Measurements from ENCODE around the gene ID4. TPM values are rescaled to one million over a fixed set of nuclear protein-coding genes. Genes with fewer than 3 reads are reported as not detected.
"Not testable (repeated sequence)": the region's sequence is repeated elsewhere in the genome, so short reads cannot be mapped to it uniquely, and the experiment has no call there.

ID4 gene
- total RNA-seq, 1 donor = 29.7 TPM

DNA sequence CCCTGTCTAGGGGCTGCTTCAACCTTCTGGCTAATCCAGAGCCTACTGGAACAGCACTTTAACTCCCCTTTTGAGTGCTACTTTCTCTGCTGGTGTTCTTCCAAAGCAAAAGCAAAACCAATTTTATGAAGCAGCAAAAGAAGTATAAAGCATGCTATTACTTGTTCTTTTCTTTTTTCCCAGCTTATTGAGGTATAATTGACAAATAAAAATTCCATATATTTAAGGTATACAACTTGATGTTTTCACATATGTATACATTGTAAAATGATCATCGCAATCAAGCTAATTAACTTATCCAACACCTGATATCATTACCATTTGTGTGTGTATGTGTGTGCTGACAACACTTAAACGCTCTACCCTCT, 14.9 kb downstream of the ID4 start:
- Histone ChIP-seq H3K27me3 (ENCODE audit: insufficient read depth, low read length) (no peaks in the 10 kb centered on the region), H3K9me3 (ENCODE audit: low read depth, low read length) (no peaks in the 10 kb centered on the region), H3K4me2 (ENCODE audit: insufficient read depth, low read length) (no peak overlapping the region), H3K79me2 (ENCODE audit: insufficient read depth, low read length) (no peaks in the 10 kb centered on the region), H3K4me1 (ENCODE audit: insufficient read depth, low read length) (peaks cover 19% of the 10 kb centered on the region), H3K36me3 (ENCODE audit: insufficient read depth, low read length) (no peaks in the 10 kb centered on the region), H4K20me1 (ENCODE audit: insufficient read depth, low read length) (no peaks in the 10 kb centered on the region), H2AFZ (ENCODE audit: low read length) (no peak overlapping the region), H3K4me3 (ENCODE audit: insufficient read depth, low read length) (no peak overlapping the region), H3K27ac (ENCODE audit: low read depth, low read length) (no peak overlapping the region)
- no peak for DNase-seq (ENCODE audit: insufficient read length, low spot score, missing footprints)
- TF ChIP-seq, protein P1, sequence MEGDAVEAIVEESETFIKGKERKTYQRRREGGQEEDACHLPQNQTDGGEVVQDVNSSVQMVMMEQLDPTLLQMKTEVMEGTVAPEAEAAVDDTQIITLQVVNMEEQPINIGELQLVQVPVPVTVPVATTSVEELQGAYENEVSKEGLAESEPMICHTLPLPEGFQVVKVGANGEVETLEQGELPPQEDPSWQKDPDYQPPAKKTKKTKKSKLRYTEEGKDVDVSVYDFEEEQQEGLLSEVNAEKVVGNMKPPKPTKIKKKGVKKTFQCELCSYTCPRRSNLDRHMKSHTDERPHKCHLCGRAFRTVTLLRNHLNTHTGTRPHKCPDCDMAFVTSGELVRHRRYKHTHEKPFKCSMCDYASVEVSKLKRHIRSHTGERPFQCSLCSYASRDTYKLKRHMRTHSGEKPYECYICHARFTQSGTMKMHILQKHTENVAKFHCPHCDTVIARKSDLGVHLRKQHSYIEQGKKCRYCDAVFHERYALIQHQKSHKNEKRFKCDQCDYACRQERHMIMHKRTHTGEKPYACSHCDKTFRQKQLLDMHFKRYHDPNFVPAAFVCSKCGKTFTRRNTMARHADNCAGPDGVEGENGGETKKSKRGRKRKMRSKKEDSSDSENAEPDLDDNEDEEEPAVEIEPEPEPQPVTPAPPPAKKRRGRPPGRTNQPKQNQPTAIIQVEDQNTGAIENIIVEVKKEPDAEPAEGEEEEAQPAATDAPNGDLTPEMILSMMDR (IDR thresholded peaks at IDR 0.05; ENCODE audit: extremely low read depth, low read depth, low read length) = peak; percentile 3

DNA sequence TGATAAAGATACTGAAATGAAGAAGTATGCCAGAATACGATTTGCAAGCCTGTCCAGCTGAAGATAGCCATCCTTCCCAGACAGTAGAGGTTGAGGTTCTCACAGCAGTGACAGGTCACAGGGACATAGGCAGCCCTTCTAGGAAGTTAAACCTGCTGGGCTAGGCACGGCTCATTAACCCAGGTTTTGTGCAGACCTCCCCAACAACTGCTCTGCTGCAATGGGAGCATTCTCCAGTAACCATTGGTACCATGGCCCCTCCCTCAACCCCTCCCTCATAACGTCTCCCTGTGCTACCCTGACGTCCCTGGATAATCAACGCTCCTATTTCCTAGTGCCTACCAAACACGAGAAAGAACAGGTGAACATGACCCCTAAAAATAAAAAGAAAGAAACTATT, 15.8 kb downstream of the ID4 start:
- Histone ChIP-seq H3K4me1 (ENCODE audit: insufficient read depth, low read length) (peaks cover 19% of the 10 kb centered on the region), H3K4me2 (ENCODE audit: insufficient read depth, low read length) (no peak overlapping the region), H3K79me2 (ENCODE audit: insufficient read depth, low read length) (no peaks in the 10 kb centered on the region), H3K36me3 (ENCODE audit: insufficient read depth, low read length) (no peaks in the 10 kb centered on the region), H3K4me3 (ENCODE audit: insufficient read depth, low read length) (no peak overlapping the region), H2AFZ (ENCODE audit: low read length) (no peak overlapping the region), H3K27ac (ENCODE audit: low read depth, low read length) (no peak overlapping the region), H4K20me1 (ENCODE audit: insufficient read depth, low read length) (no peaks in the 10 kb centered on the region), H3K9me3 (ENCODE audit: low read depth, low read length) (no peaks in the 10 kb centered on the region), H3K27me3 (ENCODE audit: insufficient read depth, low read length) (no peaks in the 10 kb centered on the region)
- no peak for DNase-seq (ENCODE audit: insufficient read length, low spot score, missing footprints)
- TF ChIP-seq, protein P1 (IDR thresholded peaks at IDR 0.05; ENCODE audit: extremely low read depth, low read depth, low read length) = no peak

DNA sequence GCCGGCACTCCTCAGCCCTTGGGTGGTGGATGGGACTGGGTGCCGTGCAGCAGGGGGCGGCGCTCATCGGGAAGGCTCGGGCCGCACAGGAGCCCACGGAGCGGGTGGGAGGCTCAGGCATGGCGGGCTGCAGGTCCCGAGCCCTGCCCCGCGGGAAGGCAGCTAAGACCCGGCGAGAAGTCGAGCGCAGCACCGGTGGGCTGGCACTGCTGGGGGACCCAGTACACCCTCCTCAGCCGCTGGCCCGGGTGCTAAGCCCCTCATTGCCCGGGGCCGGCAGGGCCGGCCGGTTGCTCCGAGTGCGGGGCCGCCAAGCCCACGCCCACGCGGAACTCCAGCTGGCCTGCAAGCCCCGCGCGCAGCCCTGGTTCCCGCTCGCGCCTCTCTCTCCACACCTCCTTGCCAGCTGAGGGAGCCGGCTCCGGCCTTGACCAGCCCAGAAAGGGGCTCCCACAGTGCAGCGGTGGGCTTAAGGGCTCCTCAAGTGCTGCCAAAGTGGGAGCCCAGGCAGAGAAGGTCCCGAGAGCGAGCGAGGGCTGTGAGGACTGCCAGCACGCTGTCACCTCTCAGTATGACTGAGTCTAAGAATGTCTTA, 17.3 kb downstream of the ID4 start:
- not testable (repeated sequence) for H3K79me2 ChIP-seq (ENCODE audit: insufficient read depth, low read length); H4K20me1 ChIP-seq (ENCODE audit: insufficient read depth, low read length); H2AFZ ChIP-seq (ENCODE audit: low read length); H3K4me2 ChIP-seq (ENCODE audit: insufficient read depth, low read length); H3K27me3 ChIP-seq (ENCODE audit: insufficient read depth, low read length); DNase-seq (ENCODE audit: insufficient read length, low spot score, missing footprints); H3K36me3 ChIP-seq (ENCODE audit: insufficient read depth, low read length); H3K4me3 ChIP-seq (ENCODE audit: insufficient read depth, low read length); H3K27ac ChIP-seq (ENCODE audit: low read depth, low read length); H3K9me3 ChIP-seq (ENCODE audit: low read depth, low read length)
- peaks cover 17% of the 10 kb centered on the region for H3K4me1 ChIP-seq (ENCODE audit: insufficient read depth, low read length)

DNA sequence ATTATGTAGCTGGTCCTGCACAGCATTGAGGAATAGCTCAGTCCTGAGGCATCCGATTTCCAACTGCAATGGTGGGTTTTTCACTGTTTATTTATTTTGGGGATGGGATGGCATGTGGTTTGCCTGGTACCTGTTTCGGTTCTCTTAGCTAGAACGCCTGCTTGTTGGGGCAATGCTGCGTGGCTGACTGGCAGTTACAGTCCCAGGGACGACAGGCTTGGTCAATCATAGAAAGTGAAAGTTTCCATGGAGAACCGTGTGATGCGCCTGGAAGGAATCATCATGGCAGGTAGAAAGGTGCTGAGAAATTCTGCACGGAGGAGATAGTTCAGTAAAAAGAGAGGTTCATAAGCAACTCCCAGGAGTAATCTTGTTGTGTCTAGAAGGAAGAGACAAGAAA, 18.4 kb downstream of the ID4 start:
- no peaks in the 10 kb centered on the region for H3K27me3 ChIP-seq (ENCODE audit: insufficient read depth, low read length)
- no peak overlapping the region for H2AFZ ChIP-seq (ENCODE audit: low read length)
- no peak for DNase-seq (ENCODE audit: insufficient read length, low spot score, missing footprints)
- H3K4me2 ChIP-seq (ENCODE audit: insufficient read depth, low read length) = no peak overlapping the region
- H3K36me3 ChIP-seq (ENCODE audit: insufficient read depth, low read length) = no peaks in the 10 kb centered on the region
- H3K9me3 ChIP-seq (ENCODE audit: low read depth, low read length) = no peaks in the 10 kb centered on the region
- H3K27ac ChIP-seq (ENCODE audit: low read depth, low read length) = no peak overlapping the region
- no peaks in the 10 kb centered on the region for H3K79me2 ChIP-seq (ENCODE audit: insufficient read depth, low read length)
- H3K4me3 ChIP-seq (ENCODE audit: insufficient read depth, low read length) = no peak overlapping the region
- peaks cover 11% of the 10 kb centered on the region for H3K4me1 ChIP-seq (ENCODE audit: insufficient read depth, low read length)
- no peaks in the 10 kb centered on the region for H4K20me1 ChIP-seq (ENCODE audit: insufficient read depth, low read length)
- TF ChIP-seq, protein P1 (IDR thresholded peaks at IDR 0.05; ENCODE audit: extremely low read depth, low read depth, low read length) = no peak

All from osteoblast (primary cell).